ENCODE results near the gene SLC7A8. TPM values are rescaled to one million over a fixed set of nuclear protein-coding genes. Genes with fewer than 3 reads are reported as not detected.

SLC7A8 gene
- total RNA-seq, 4 donors from 2014 or later: 44.2 to 79.4 (median 53.1) TPM

- intact Hi-C loops (cut with DNase I): loop anchor here (10.0 kb wide), 1 partner anchor 168 kb away; no protein-coding TSS in a partner anchor
- no peak overlapping the region for H3K27ac ChIP-seq
These were observed 56.7 kb downstream of the SLC7A8 start for GRCh38 chr14:23126548-23127278.

DNA sequence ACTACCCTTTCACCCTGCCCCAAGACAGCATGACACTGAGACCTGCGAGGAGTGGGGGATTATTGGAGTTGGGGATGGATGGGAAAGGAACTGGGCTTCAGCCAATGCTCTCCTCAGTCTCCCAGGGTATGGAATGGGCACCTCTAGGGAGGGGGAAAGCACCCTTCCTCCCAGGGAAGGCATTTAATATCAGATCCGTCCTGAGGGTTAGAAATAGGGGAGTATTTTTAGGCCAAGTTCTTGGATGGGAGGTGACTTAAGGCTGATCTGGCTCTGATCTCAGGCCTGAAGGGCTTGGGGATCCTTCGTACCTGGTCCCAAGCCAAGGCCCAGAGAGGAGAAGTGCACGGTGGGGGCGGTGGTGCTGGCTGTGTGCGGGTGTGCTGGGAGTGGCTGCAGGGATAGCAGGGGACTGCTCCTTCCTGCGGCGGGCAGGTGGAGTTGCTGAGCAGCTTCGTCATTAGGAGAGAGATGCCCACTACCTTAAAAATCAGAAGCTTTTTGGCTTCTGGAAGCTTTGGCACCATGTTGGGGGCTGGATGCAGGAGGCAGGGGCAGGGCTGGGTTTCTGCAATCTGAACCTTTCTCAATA is 57.4 kb downstream of the SLC7A8 start:
- peak; percentile 70 to 79 for DNase-seq
- TF ChIP-seq POLR2A (IDR thresholded peaks at IDR 0.05): no peak
- TF ChIP-seq, protein P1, sequence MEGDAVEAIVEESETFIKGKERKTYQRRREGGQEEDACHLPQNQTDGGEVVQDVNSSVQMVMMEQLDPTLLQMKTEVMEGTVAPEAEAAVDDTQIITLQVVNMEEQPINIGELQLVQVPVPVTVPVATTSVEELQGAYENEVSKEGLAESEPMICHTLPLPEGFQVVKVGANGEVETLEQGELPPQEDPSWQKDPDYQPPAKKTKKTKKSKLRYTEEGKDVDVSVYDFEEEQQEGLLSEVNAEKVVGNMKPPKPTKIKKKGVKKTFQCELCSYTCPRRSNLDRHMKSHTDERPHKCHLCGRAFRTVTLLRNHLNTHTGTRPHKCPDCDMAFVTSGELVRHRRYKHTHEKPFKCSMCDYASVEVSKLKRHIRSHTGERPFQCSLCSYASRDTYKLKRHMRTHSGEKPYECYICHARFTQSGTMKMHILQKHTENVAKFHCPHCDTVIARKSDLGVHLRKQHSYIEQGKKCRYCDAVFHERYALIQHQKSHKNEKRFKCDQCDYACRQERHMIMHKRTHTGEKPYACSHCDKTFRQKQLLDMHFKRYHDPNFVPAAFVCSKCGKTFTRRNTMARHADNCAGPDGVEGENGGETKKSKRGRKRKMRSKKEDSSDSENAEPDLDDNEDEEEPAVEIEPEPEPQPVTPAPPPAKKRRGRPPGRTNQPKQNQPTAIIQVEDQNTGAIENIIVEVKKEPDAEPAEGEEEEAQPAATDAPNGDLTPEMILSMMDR (IDR thresholded peaks at IDR 0.05): no peak
- no peaks in the 10 kb centered on the region for H3K27me3 ChIP-seq
- peaks cover 0 to 13% of the 10 kb centered on the region in 2 donors for H3K36me3 ChIP-seq
- H3K4me1 ChIP-seq: peaks cover 0 to 8% of the 10 kb centered on the region in 2 donors
- H3K4me3 ChIP-seq (replicated peaks in 1 of 3): no peak overlapping the region
- H3K27ac ChIP-seq: no peak overlapping the region
- intact Hi-C loops (cut with DNase I): loop anchor here (10.0 kb wide), 1 partner anchor 169 kb away; no protein-coding TSS in a partner anchor
- no peaks in the 10 kb centered on the region for H3K9me3 ChIP-seq
- WGBS, 2 donors: 41 to 45% methylated on average over 7 to 9 of the region's 9 CpGs

More at GRCh38 chr14:23126548-23127278, 56.7 kb downstream of the SLC7A8 start:
- Histone ChIP-seq H3K27me3 (no peaks in the 10 kb centered on the region), H3K4me3 (replicated peaks in 1 of 3) (no peak overlapping the region), H3K9me3 (no peaks in the 10 kb centered on the region), H3K36me3 (peaks cover 0 to 16% of the 10 kb centered on the region in 2 donors), H3K4me1 (peaks cover 0 to 8% of the 10 kb centered on the region in 2 donors)
- TF ChIP-seq POLR2A (IDR thresholded peaks at IDR 0.05): no peak
- TF ChIP-seq, protein P1 (IDR thresholded peaks at IDR 0.05): no peak
- WGBS, 2 donors: 84 to 87% methylated on average over 7 to 8 of the region's 8 CpGs
- DNase-seq: no peak

GRCh38 chr14:23125011-23125410 is 58.4 kb downstream of the SLC7A8 start:
- Histone ChIP-seq H3K4me3 (replicated peaks in 1 of 3) (no peak overlapping the region), H3K27me3 (no peaks in the 10 kb centered on the region), H3K27ac (no peak overlapping the region), H3K9me3 (no peaks in the 10 kb centered on the region), H3K36me3 (peaks cover 0 to 11% of the 10 kb centered on the region in 2 donors), H3K4me1 (peaks cover 0 to 8% of the 10 kb centered on the region in 2 donors)
- intact Hi-C loops (cut with DNase I): loop anchor here (10.0 kb wide), 1 partner anchor 170 kb away; no protein-coding TSS in a partner anchor
- TF ChIP-seq, protein P1 (IDR thresholded peaks at IDR 0.05): no peak
- TF ChIP-seq POLR2A (IDR thresholded peaks at IDR 0.05): no peak
- no peak for DNase-seq
- WGBS, 2 donors: 60 to 84% methylated on average over 3 of the region's 3 CpGs

DNA sequence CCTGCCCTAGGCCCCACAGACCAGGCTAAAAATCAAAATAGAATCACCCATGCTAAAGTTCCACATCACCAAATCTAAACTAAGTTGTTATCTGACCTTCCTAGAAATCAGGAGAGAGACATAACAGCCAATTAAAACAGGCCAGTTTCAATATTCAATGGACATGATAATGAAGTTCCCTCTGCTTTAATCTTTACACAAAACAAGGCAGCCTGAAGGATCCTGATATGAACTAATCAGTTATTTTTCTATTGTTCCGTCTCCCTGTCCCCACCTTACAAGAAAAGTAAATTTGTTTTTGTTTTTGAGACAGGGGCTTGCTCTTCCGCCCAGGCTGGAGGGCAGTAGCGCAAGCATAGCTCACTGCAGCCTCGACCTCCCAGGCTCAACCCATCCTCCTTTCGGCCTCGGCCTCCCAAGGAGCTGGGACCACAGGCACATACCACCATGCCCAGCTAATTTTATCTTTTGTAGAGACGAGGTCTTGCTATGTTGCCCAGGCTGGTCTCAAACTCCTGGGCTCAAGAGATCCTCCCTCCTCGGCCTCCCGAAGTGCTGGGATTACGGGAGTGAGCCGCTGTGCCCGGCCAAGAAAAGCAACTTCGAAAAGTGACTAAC is 59.0 kb downstream of the SLC7A8 start:
- Histone ChIP-seq H3K36me3 (peaks cover 0 to 9% of the 10 kb centered on the region in 2 donors), H3K27me3 (no peaks in the 10 kb centered on the region), H3K4me1 (peaks cover 0 to 8% of the 10 kb centered on the region in 2 donors), H3K9me3 (no peaks in the 10 kb centered on the region), H3K27ac (no peak overlapping the region), H3K4me3 (replicated peaks in 1 of 3) (no peak overlapping the region)
- no peak for DNase-seq
- intact Hi-C loops (cut with DNase I): loop anchor here (10.0 kb wide), 1 partner anchor 170 kb away; no protein-coding TSS in a partner anchor
- no peak for TF ChIP-seq POLR2A (IDR thresholded peaks at IDR 0.05)
- TF ChIP-seq, protein P1 (IDR thresholded peaks at IDR 0.05): no peak
- 95% methylated on average over 13 of the region's 13 CpGs for WGBS, 2 donors

Data from thyroid gland (tissue), 4 donors.